ENCODE results near the gene KCNA5. TPM values are rescaled to one million over a fixed set of nuclear protein-coding genes. Genes with fewer than 3 reads are reported as not detected.

KCNA5 gene
- polyA plus RNA-seq, 1 donor from 2014 or later: 7.5 TPM

GRCh38 chr12:5018677-5019076 is 25.0 kb upstream of the KCNA5 start:
- H3K9ac ChIP-seq (ENCODE audit: low read length): no peak overlapping the region
- H3K79me2 ChIP-seq (replicated peaks; ENCODE audit: insufficient read depth, low read length): no peaks in the 10 kb centered on the region
- H3K27ac ChIP-seq (ENCODE audit: low read length): no peak overlapping the region
- H4K20me1 ChIP-seq (ENCODE audit: insufficient read depth): no peaks in the 10 kb centered on the region
- H2AFZ ChIP-seq (ENCODE audit: low read depth, low read length): no peak overlapping the region
- TF ChIP-seq CTCF (IDR thresholded peaks at IDR 0.05; ENCODE audit: poor library complexity, severe bottlenecking): no peak
- no peak for TF ChIP-seq EZH2 (IDR thresholded peaks at IDR 0.05; ENCODE audit: borderline replicate concordance, insufficient read depth, low read length, poor library complexity, severe bottlenecking)
- no peak for TF ChIP-seq POLR2AphosphoS5 (IDR thresholded peaks at IDR 0.05)
- TF ChIP-seq MXI1 (conservative IDR thresholded peaks at IDR 0.05; ENCODE audit: poor library complexity, severe bottlenecking): no peak
- TF ChIP-seq EP300 (conservative IDR thresholded peaks at IDR 0.05; ENCODE audit: poor library complexity, severe bottlenecking): no peak
- no peak for TF ChIP-seq TAF1 (IDR thresholded peaks at IDR 0.05; ENCODE audit: low read depth)
- TF ChIP-seq SMC3 (conservative IDR thresholded peaks at IDR 0.05; ENCODE audit: poor library complexity): no peak
- no peak for TF ChIP-seq REST (IDR thresholded peaks at IDR 0.05; ENCODE audit: borderline replicate concordance)
- TF ChIP-seq RAD21 (conservative IDR thresholded peaks at IDR 0.05): no peak
- H3K9me3 ChIP-seq (ENCODE audit: low read length): no peaks in the 10 kb centered on the region
- no peaks in the 10 kb centered on the region for H3K36me3 ChIP-seq (ENCODE audit: insufficient read depth, low read length)
- no peak overlapping the region for H3K4me3 ChIP-seq (ENCODE audit: low read length)
- no peaks in the 10 kb centered on the region for H3F3A ChIP-seq (ENCODE audit: insufficient read depth, low read length, poor library complexity, severe bottlenecking)
- no peak overlapping the region for H3K4me2 ChIP-seq (ENCODE audit: low read length)
- no peaks in the 10 kb centered on the region for H3K9me2 ChIP-seq (ENCODE audit: insufficient read depth, low read length)
- no peaks in the 10 kb centered on the region for H3K27me3 ChIP-seq (ENCODE audit: insufficient read depth, low read depth, low read length)

- Histone ChIP-seq H3K9ac (ENCODE audit: low read length) (no peak overlapping the region), H3K27me3 (ENCODE audit: insufficient read depth, low read depth, low read length) (no peaks in the 10 kb centered on the region), H3K27ac (ENCODE audit: low read length) (no peak overlapping the region), H4K20me1 (ENCODE audit: insufficient read depth) (no peaks in the 10 kb centered on the region), H3K4me2 (ENCODE audit: low read length) (no peak overlapping the region), H3K9me2 (ENCODE audit: insufficient read depth, low read length) (no peaks in the 10 kb centered on the region), H2AFZ (ENCODE audit: low read depth, low read length) (no peak overlapping the region), H3K9me3 (ENCODE audit: low read length) (no peaks in the 10 kb centered on the region), H3K79me2 (replicated peaks; ENCODE audit: insufficient read depth, low read length) (no peaks in the 10 kb centered on the region), H3K4me3 (ENCODE audit: low read length) (no peak overlapping the region), H3F3A (ENCODE audit: insufficient read depth, low read length, poor library complexity, severe bottlenecking) (no peaks in the 10 kb centered on the region), H3K36me3 (ENCODE audit: insufficient read depth, low read length) (no peaks in the 10 kb centered on the region)
- TF ChIP-seq CTCF (IDR thresholded peaks at IDR 0.05; ENCODE audit: poor library complexity, severe bottlenecking) (no peak), RAD21 (conservative IDR thresholded peaks at IDR 0.05) (no peak), POLR2AphosphoS5 (IDR thresholded peaks at IDR 0.05) (no peak), REST (IDR thresholded peaks at IDR 0.05; ENCODE audit: borderline replicate concordance) (no peak), EZH2 (IDR thresholded peaks at IDR 0.05; ENCODE audit: borderline replicate concordance, insufficient read depth, low read length, poor library complexity, severe bottlenecking) (no peak), EP300 (conservative IDR thresholded peaks at IDR 0.05; ENCODE audit: poor library complexity, severe bottlenecking) (no peak), MXI1 (conservative IDR thresholded peaks at IDR 0.05; ENCODE audit: poor library complexity, severe bottlenecking) (no peak), SMC3 (conservative IDR thresholded peaks at IDR 0.05; ENCODE audit: poor library complexity) (no peak), TAF1 (IDR thresholded peaks at IDR 0.05; ENCODE audit: low read depth) (no peak)
These were observed 21.7 kb upstream of the KCNA5 start for GRCh38 chr12:5022025-5022424.

All from neural cell (in vitro differentiated cells).